Measurements from ENCODE around the gene PTPRD.

GRCh38 chr9:8365466-8366160, 2247.2 kb downstream of the PTPRD start:
- TF ChIP-seq CTCF (IDR thresholded peaks at IDR 0.05) (no peak), EZH2 (IDR thresholded peaks at IDR 0.05) (no peak)

Data from neural progenitor cell (in vitro differentiated cells).